NT2/D1 (cell line): ENCODE measurements around the gene MGAT5.

Source experiments
- SUZ12 ChIP-seq: IDR thresholded peaks from 2 replicates; pipeline ENCODE4 v1.6.1; 2011; ENCODE audit not compliant: insufficient read length, insufficient read depth; ENCODE audit errors: extremely low read depth
- YY1 ChIP-seq: IDR thresholded peaks from 2 replicates; pipeline ENCODE4 v1.6.1; 2011; ENCODE audit not compliant: insufficient read length, insufficient read depth
- ZNF274 ChIP-seq: IDR thresholded peaks from 2 replicates; pipeline ENCODE4 v1.6.1; 2011; ENCODE audit warnings: mild to moderate bottlenecking, low read depth, low read length

DNA sequence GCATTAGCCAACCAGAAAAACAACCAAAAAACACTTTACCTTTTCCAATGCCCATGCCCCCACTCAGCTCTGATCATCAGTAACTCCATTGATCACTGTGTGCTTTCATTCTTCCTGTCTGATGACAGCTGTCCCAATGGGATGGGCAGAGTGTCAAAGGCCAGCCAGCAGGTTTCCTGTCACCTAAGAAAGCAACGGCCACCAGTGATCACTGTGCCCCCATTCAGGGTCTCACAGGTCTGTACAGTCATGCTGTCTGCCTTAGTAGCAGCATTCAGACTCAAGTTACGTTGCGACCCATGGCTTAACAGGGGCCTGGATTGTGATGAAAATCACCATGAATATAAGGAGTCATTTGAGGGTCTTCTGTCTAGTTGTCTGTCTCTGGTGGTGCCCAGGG is 184.5 kb downstream of the MGAT5 start:
- TF ChIP-seq ZNF274 (no peak), SUZ12 (no peak), YY1 (no peak)
